PFSK-1 (cell line): ENCODE measurements around the gene CASTOR2. TPM values are rescaled to one million over a fixed set of nuclear protein-coding genes. Genes with fewer than 3 reads are reported as not detected.
"Not testable (repeated sequence)": the region's sequence is repeated elsewhere in the genome, so short reads cannot be mapped to it uniquely, and the experiment has no call there.

ENCODE experiments used
- FOXP2 ChIP-seq: optimal IDR thresholded peaks from 2 replicates; pipeline ENCODE3; 2011; ENCODE audit warnings: borderline replicate concordance, control low read depth, inconsistent platforms; ENCODE audit not compliant: insufficient read depth; ENCODE audit errors: extremely low read length, extremely low read depth
- POLR2AphosphoS5 ChIP-seq: IDR thresholded peaks from 2 replicates; pipeline ENCODE4 v1.6.1; 2012; ENCODE audit warnings: low read depth, mild to moderate bottlenecking, control low read depth, low read length, moderate library complexity
- SIN3A ChIP-seq: IDR thresholded peaks from 2 replicates; pipeline ENCODE4 v1.6.1; 2012; ENCODE audit warnings: mild to moderate bottlenecking, low read length, moderate library complexity, borderline replicate concordance; ENCODE audit not compliant: insufficient read depth
- TAF1 ChIP-seq: IDR thresholded peaks from 2 replicates; pipeline ENCODE4 v1.6.1; 2012; ENCODE audit warnings: low read length, control low read depth, borderline replicate concordance; ENCODE audit not compliant: insufficient read depth
- polyA plus RNA-seq: library from polyadenylated mRNA; unstranded; fragments of >200 nt; gene quantifications from one replicate; pipeline ENCODE4 v1.2.1, GENCODE V29; 2012; ENCODE audit warnings: low read depth, missing spikeins; ENCODE audit not compliant: insufficient read length
- TF ChIP-seq, protein P1 (sequence below), 2 experiments: IDR thresholded peaks; 2 replicates each; pipeline versions ENCODE4 v1.6.1 to v1.8.0; 2011 to 2012; ENCODE audit warnings: low read depth in 2 of 2, low read length in 2 of 2, control low read depth in 1 of 2, inconsistent platforms in 1 of 2, mild to moderate bottlenecking in 1 of 2, moderate library complexity in 1 of 2; ENCODE audit not compliant: insufficient read depth in 1 of 2

CASTOR2 gene
- 2.5 TPM for polyA plus RNA-seq

DNA sequence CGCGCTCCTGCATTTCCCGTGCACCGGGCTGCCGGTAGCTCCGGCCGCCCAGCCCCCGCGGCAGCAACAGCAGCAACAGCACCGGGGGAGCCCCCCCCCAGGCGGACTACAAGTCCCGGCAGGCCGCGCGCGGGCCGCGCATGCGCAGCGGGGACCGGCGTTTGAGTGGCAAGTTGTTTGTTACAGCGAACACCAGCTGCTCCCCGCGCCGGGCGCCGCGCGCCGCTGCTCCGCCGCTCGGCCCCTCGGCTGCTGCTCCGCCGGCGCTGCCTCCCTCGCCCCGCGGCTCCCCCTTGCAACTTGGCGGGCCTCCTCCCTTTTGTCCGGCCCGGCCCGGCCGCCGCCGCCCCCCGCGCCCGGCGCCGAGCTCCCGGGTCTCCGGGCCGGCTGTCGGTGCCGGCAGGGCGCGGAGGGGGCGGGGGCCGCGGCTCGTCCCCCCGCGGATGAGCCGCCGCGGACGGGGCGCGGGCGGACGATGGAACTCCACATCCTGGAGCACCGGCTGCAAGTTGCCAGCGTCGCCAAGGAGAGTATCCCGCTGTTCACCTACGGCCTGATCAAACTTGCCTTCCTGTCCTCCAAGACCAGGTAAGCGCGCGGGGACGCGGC is at the start of gene CASTOR2:
CASTOR2 (plus strand) TSS at position 195 of the 609 bp plus-strand sequence; CDS start at position 476, 281 bp downstream.
- TF ChIP-seq POLR2AphosphoS5, FOXP2, SIN3A: not testable (repeated sequence)

- TF ChIP-seq TAF1: no peak
- TF ChIP-seq, protein P1, sequence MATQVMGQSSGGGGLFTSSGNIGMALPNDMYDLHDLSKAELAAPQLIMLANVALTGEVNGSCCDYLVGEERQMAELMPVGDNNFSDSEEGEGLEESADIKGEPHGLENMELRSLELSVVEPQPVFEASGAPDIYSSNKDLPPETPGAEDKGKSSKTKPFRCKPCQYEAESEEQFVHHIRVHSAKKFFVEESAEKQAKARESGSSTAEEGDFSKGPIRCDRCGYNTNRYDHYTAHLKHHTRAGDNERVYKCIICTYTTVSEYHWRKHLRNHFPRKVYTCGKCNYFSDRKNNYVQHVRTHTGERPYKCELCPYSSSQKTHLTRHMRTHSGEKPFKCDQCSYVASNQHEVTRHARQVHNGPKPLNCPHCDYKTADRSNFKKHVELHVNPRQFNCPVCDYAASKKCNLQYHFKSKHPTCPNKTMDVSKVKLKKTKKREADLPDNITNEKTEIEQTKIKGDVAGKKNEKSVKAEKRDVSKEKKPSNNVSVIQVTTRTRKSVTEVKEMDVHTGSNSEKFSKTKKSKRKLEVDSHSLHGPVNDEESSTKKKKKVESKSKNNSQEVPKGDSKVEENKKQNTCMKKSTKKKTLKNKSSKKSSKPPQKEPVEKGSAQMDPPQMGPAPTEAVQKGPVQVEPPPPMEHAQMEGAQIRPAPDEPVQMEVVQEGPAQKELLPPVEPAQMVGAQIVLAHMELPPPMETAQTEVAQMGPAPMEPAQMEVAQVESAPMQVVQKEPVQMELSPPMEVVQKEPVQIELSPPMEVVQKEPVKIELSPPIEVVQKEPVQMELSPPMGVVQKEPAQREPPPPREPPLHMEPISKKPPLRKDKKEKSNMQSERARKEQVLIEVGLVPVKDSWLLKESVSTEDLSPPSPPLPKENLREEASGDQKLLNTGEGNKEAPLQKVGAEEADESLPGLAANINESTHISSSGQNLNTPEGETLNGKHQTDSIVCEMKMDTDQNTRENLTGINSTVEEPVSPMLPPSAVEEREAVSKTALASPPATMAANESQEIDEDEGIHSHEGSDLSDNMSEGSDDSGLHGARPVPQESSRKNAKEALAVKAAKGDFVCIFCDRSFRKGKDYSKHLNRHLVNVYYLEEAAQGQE (IDR thresholded peaks at IDR 0.05; ENCODE audit: insufficient read depth in 1 of 2, low read depth in 2 of 2, low read length in 2 of 2): no peak
- no peak for TF ChIP-seq POLR2AphosphoS5
- TF ChIP-seq FOXP2: no peak
- TF ChIP-seq SIN3A: no peak
Observed at GRCh38 chr7:74993121-74993520, 28.6 kb downstream of the CASTOR2 start.

- TF ChIP-seq POLR2AphosphoS5 (no peak), FOXP2 (no peak), SIN3A (no peak), TAF1 (no peak)
- TF ChIP-seq, protein P1 (IDR thresholded peaks at IDR 0.05; ENCODE audit: insufficient read depth in 1 of 2, low read depth in 2 of 2, low read length in 2 of 2): no peak
Observed at GRCh38 chr7:75010036-75010435, 45.5 kb downstream of the CASTOR2 start.

- TF ChIP-seq, protein P1 (IDR thresholded peaks at IDR 0.05; ENCODE audit: insufficient read depth in 1 of 2, low read depth in 2 of 2, low read length in 2 of 2): no peak
- TF ChIP-seq SIN3A: no peak
- no peak for TF ChIP-seq TAF1
Observed at GRCh38 chr7:75017832-75018231, 53.3 kb downstream of the CASTOR2 start.

GRCh38 chr7:75018570-75019364 is 54.3 kb downstream of the CASTOR2 start:
- TF ChIP-seq TAF1 (no peak), FOXP2 (no peak), POLR2AphosphoS5 (no peak), SIN3A (no peak)
- TF ChIP-seq, protein P1 (IDR thresholded peaks at IDR 0.05; ENCODE audit: insufficient read depth in 1 of 2, low read depth in 2 of 2, low read length in 2 of 2): no peak
